Common myeloid progenitor, CD34-positive (primary cell): ENCODE data around the gene APBA2.
"Not testable (repeated sequence)": the region's sequence is repeated elsewhere in the genome, so short reads cannot be mapped to it uniquely, and the experiment has no call there.

ENCODE experiments used
- CTCF ChIA-PET: fragments of 350-600 bp; sonication (Branson Sonifier 250); formaldehyde crosslinking; loops from one replicate; lab custom pipeline; 2021; ENCODE audit warnings: antibody characterized with exemption; lab: Charles Lee
- POLR2A ChIA-PET: fragments of 350-600 bp; sonication (Branson Sonifier 250); formaldehyde crosslinking; loops from one replicate; lab custom pipeline; 2021; ENCODE audit warnings: antibody characterized with exemption; lab: Charles Lee
- DNase-seq, 3 donors: peaks; one replicate each; pipeline versions ENCODE4 v3.0.0 to v3.0.0-alpha.2; 2013
- H3K27ac ChIP-seq, 2 experiments: 1 replicate in 1 of 2; 2 replicates in 1 of 2; pipeline ENCODE4 v1.7.0; 2013; ENCODE audit warnings: inconsistent platforms in 2 of 2, low read length in 2 of 2, mild to moderate bottlenecking in 2 of 2, low read depth in 1 of 2, moderate library complexity in 1 of 2; ENCODE audit not compliant: severe bottlenecking in 2 of 2, insufficient read depth in 1 of 2, poor library complexity in 1 of 2
- H3K27me3 ChIP-seq, 5 experiments: replicated peaks in 2 of 5; 1 replicate in 3 of 5; 2 replicates in 2 of 5; pipeline versions ENCODE4 v1.6.1 to v1.7.0; 2013; ENCODE audit warnings: low read length in 4 of 5, mild to moderate bottlenecking in 2 of 5, moderate library complexity in 2 of 5, inconsistent platforms in 1 of 5; ENCODE audit not compliant: insufficient read depth in 5 of 5, control insufficient read depth in 4 of 5
- H3K36me3 ChIP-seq, 4 experiments: 1 replicate in 2 of 4; 2 replicates in 2 of 4; pipeline versions ENCODE4 v1.6.1 to v1.7.0; 2013; ENCODE audit warnings: low read length in 3 of 4, control low read depth in 1 of 4, mild to moderate bottlenecking in 1 of 4; ENCODE audit not compliant: control insufficient read depth in 4 of 4, insufficient read depth in 4 of 4
- H3K4me1 ChIP-seq, 4 experiments: 1 replicate in 3 of 4; 2 replicates in 1 of 4; pipeline versions ENCODE4 v1.6.1 to v1.7.1; 2013; ENCODE audit warnings: low read length in 3 of 4, mild to moderate bottlenecking in 3 of 4, control low read depth in 1 of 4, inconsistent platforms in 1 of 4, moderate library complexity in 1 of 4; ENCODE audit not compliant: control insufficient read depth in 4 of 4, insufficient read depth in 4 of 4; ENCODE audit errors: control extremely low read depth in 1 of 4
- H3K4me3 ChIP-seq, 7 experiments: 1 replicate in 4 of 7; 2 replicates in 3 of 7; pipeline versions ENCODE4 v1.5.1 to v1.7.0; 2013; ENCODE audit warnings: mild to moderate bottlenecking in 7 of 7, low read length in 6 of 7, moderate library complexity in 6 of 7, inconsistent platforms in 2 of 7, low read depth in 2 of 7, control low read depth in 1 of 7; ENCODE audit not compliant: insufficient read depth in 4 of 7, control insufficient read depth in 1 of 7; ENCODE audit errors: extremely low read depth in 1 of 7
- H3K9me3 ChIP-seq, 5 experiments: 1 replicate in 4 of 5; 2 replicates in 1 of 5; pipeline versions ENCODE4 v1.6.1 to v1.7.1; 2013; ENCODE audit warnings: low read length in 4 of 5, mild to moderate bottlenecking in 2 of 5, inconsistent platforms in 1 of 5, low read depth in 1 of 5, moderate library complexity in 1 of 5; ENCODE audit not compliant: control insufficient read depth in 4 of 5, insufficient read depth in 2 of 5; ENCODE audit errors: control extremely low read depth in 1 of 5
- WGBS: methylation state at CpG from one replicate; pipeline ENCODE4 v1.1.5; 2013; ENCODE audit not compliant: insufficient coverage; 5-methylcytosine and 5-hydroxymethylcytosine counted together

The APBA2 gene

DNA sequence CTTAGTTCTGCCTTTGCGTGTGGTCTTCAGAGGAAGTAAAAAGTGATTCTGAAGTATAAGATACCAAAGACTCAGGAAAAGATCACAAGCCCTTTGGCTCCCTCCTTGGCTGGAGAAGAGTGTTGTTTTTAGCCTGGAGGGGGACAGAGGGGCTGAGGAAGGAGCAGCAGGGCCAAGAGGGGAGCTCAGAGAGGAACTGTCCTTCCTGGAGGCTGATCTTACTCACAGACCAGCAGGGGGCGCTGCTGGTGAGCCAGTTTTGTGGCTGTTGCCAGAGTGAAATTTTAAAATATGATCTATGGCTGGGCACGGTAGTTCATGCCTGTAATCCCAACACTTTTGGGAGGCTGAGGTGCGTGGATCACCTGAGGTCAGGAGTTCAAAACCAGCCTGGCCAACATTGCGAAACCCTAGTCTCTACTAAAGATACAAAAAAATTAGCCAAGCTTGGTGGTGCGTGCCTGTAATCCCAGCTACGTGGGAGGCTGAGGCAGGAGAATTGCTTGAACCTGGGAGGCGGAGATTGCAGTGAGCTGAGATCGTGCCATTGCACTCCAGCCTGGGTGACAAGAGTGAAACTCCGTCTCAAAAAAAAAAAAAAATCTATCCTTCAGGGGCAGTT lies 216.5 kb downstream of the APBA2 start:
- CTCF ChIA-PET, result interaction anchor here (0.9 to 4.7 kb wide), 8 partner anchors 9 to 181 kb away, joined by 3 to 21 read pairs (median 4); no protein-coding TSS in a partner anchor
- 55% methylated on average over 7 of the region's 10 CpGs for WGBS
- H3K4me3 ChIP-seq, H3K36me3 ChIP-seq, H3K27ac ChIP-seq, H3K27me3 ChIP-seq, H3K9me3 ChIP-seq, POLR2A ChIA-PET: not testable (repeated sequence)
- DNase-seq, result peak; percentile 66 to 83 (median 82)
- peaks cover 0 to 12% (median 5%) of the 10 kb centered on the region in 4 experiments for H3K4me1 ChIP-seq

DNA sequence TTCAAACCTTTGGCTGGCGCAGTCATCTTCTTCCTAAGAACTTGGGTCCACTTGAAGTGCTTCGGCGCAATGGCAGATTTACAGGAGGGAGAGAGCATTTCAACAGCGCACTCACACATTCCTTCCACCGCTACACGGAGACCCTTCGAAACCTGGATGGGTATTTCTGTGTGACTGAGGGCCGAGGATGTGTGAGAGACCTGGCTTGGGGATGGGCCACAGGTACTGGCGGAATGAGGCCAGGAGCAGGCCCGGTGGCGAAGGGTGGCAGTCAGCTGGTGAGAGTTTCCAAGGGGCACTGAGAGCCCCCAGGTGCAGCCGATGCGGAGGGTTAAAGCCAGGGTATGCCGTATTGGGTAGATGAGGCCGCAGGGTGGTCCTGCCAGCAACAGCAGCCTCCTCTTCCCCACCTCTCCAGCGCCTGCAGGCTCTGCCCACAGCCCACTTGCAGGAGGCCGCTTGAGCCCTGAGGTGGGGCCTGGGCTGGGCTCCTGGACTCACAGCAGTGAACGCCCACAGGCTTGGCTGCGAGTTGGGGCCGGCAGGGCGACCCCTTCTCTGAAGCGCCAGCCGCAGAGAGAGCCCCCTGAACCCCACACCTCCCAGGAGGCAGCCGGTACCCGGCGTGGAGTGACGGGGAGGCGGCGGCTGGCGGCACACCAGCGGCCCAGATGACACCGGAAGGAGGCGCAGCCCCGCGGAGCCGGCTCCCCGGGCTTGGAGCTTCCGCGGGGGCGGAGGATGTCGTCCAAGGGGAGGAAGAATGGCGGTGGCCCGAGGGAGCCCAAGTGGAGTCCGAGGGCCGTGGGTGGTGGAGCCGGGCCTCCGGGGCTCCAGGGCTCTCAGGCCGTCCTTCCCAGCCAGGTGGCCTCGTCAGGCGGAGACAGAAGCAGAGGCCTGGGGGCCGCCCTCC lies 217.4 kb downstream of the APBA2 start:
- CTCF ChIA-PET, result interaction anchor here (0.6 to 4.7 kb wide), 10 partner anchors 8 to 220 kb away, joined by 3 to 21 read pairs (median 4); partner anchors contain the start of gene APBA2
- POLR2A ChIA-PET, result no interaction called here

DNA sequence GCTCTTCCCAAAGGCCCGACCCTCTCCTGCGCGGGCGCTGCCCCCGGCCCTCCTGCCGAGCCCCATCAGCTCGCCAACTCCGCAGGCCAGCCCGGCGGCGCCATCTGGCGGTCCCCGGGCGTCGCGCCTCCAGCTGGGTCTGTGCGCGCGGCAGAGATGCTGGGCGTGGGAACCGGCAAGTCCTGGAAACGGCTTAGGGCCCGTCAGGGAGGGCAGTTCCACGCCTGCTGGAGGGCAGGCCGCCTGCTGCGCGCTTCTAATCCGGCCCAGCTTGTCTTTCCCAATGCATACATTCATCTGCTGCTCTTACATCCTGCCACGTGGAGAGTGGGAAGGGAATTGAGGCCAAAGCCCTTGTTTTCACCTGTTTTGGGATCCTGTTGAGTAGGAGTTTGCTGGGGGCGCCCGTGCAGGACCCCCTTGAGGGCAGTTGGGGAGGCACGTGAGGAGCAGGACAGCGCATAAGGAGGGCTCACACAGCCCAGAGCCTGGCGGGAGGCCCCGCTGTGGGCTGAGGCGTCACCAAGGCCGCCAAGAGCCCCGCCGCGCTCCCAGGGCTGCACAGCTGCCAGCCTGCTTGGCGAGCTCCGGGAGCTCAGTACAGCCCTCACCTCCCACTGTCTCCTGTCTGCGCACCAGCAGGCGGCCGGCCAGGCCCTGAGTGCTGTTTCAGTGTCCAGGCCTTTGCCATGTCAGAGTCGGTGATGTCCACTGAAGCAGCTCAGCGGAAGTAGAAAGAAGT lies 218.2 kb downstream of the APBA2 start:
- H3K27me3 ChIP-seq, result peaks cover 0 to 4% (median 0%) of the 10 kb centered on the region in 5 experiments
- H3K4me1 ChIP-seq, result peaks cover 0 to 12% (median 5%) of the 10 kb centered on the region in 4 experiments
- no peaks in the 10 kb centered on the region for H3K9me3 ChIP-seq
- POLR2A ChIA-PET, result no interaction called here
- DNase-seq, result peak; percentile 76 to 83 (median 82)
- H3K36me3 ChIP-seq, result no peaks in the 10 kb centered on the region
- WGBS, result 29% methylated on average over 37 of the region's 47 CpGs
- H3K4me3 ChIP-seq, result peak overlapping the region in 4 of 7 experiments; percentile 36 to 70 (median 53)
- CTCF ChIA-PET, result interaction anchor here (0.6 to 4.7 kb wide), 6 partner anchors 9 to 221 kb away, joined by 3 to 21 read pairs (median 5); partner anchors contain the start of gene APBA2
- H3K27ac ChIP-seq, result no peak overlapping the region

More for the DNA sequence above, 217.4 kb downstream of the APBA2 start:
- peaks cover 0 to 4% (median 0%) of the 10 kb centered on the region in 5 experiments for H3K27me3 ChIP-seq
- peak overlapping the region in 4 of 7 experiments; percentile 36 to 70 (median 53) for H3K4me3 ChIP-seq
- H3K36me3 ChIP-seq, result no peaks in the 10 kb centered on the region
- H3K9me3 ChIP-seq, result no peaks in the 10 kb centered on the region
- 48% methylated on average over 42 of the region's 51 CpGs for WGBS
- H3K27ac ChIP-seq, result no peak overlapping the region
- DNase-seq, result no peak
- peaks cover 0 to 12% (median 5%) of the 10 kb centered on the region in 4 experiments for H3K4me1 ChIP-seq

GRCh38 chr15:29104566-29104880 lies 218.7 kb downstream of the APBA2 start:
- H3K27ac ChIP-seq, result no peak overlapping the region
- no peaks in the 10 kb centered on the region for H3K36me3 ChIP-seq
- H3K27me3 ChIP-seq, result peaks cover 0 to 4% (median 0%) of the 10 kb centered on the region in 5 experiments
- no peak overlapping the region for H3K4me3 ChIP-seq
- H3K9me3 ChIP-seq, result no peaks in the 10 kb centered on the region
- POLR2A ChIA-PET, result no interaction called here
- DNase-seq, result no peak
- WGBS, result 96% methylated on average over 6 of the region's 6 CpGs
- CTCF ChIA-PET, result interaction anchor here (1.0 to 4.7 kb wide), 4 partner anchors 9 to 17 kb away, joined by 4 to 21 read pairs (median 5); no protein-coding TSS in a partner anchor
- peaks cover 0 to 12% (median 5%) of the 10 kb centered on the region in 4 experiments for H3K4me1 ChIP-seq

GRCh38 chr15:29105151-29105854 lies 219.5 kb downstream of the APBA2 start:
- DNase-seq, result no peak
- POLR2A ChIA-PET, result no interaction called here
- Histone ChIP-seq H3K4me1 (peaks cover 0 to 12% (median 5%) of the 10 kb centered on the region in 4 experiments), H3K27ac (no peak overlapping the region), H3K36me3 (no peaks in the 10 kb centered on the region), H3K4me3 (no peak overlapping the region), H3K27me3 (peaks cover 0 to 4% (median 0%) of the 10 kb centered on the region in 5 experiments), H3K9me3 (no peaks in the 10 kb centered on the region)
- 96% methylated on average over 15 of the region's 22 CpGs for WGBS
- CTCF ChIA-PET, result interaction anchor here (1.0 to 4.7 kb wide), 4 partner anchors 10 to 18 kb away, joined by 4 to 21 read pairs (median 5); no protein-coding TSS in a partner anchor

GRCh38 chr15:29106116-29106515 lies 220.3 kb downstream of the APBA2 start:
- Histone ChIP-seq H3K27ac (no peak overlapping the region), H3K27me3 (peaks cover 0 to 4% (median 0%) of the 10 kb centered on the region in 5 experiments), H3K4me1 (peaks cover 0 to 12% (median 5%) of the 10 kb centered on the region in 4 experiments), H3K4me3 (no peak overlapping the region), H3K9me3 (no peaks in the 10 kb centered on the region), H3K36me3 (no peaks in the 10 kb centered on the region)
- POLR2A ChIA-PET, result no interaction called here
- CTCF ChIA-PET, result interaction anchor here (4.7 kb wide), 1 partner anchor 9 kb away, joined by 21 read pairs; no protein-coding TSS in a partner anchor
- DNase-seq, result no peak
- 93% methylated on average over 2 of the region's 4 CpGs for WGBS
